HUES48 (cell line): ENCODE results near the gene SULT1A1.
"Not testable (repeated sequence)": the region's sequence is repeated elsewhere in the genome, so short reads cannot be mapped to it uniquely, and the experiment has no call there.

Source experiments
- H3K27ac ChIP-seq: one replicate; pipeline ENCODE4 v1.7.0; 2013; ENCODE audit warnings: low read depth, low read length, inconsistent platforms
- H3K27me3 ChIP-seq: 2 replicates; pipeline ENCODE4 v1.6.1; 2013; ENCODE audit warnings: mild to moderate bottlenecking, low read length; ENCODE audit not compliant: control insufficient read depth, insufficient read depth
- H3K36me3 ChIP-seq: 2 replicates; pipeline ENCODE4 v1.6.1; 2013; ENCODE audit warnings: low read length; ENCODE audit not compliant: control insufficient read depth, insufficient read depth
- H3K4me1 ChIP-seq: 2 replicates; pipeline ENCODE4 v1.6.1; 2013; ENCODE audit warnings: mild to moderate bottlenecking, low read length; ENCODE audit not compliant: control insufficient read depth, insufficient read depth
- H3K4me3 ChIP-seq: 2 replicates; pipeline ENCODE4 v1.5.1; 2013; ENCODE audit warnings: mild to moderate bottlenecking, low read depth, low read length
- H3K9ac ChIP-seq: 2 replicates; pipeline ENCODE4 v1.6.1; 2013; ENCODE audit warnings: mild to moderate bottlenecking, low read depth, low read length, moderate library complexity
- H3K9me3 ChIP-seq: 2 replicates; pipeline ENCODE4 v1.6.1; 2013; ENCODE audit warnings: low read length; ENCODE audit not compliant: control insufficient read depth, insufficient read depth

SULT1A1 gene

DNA sequence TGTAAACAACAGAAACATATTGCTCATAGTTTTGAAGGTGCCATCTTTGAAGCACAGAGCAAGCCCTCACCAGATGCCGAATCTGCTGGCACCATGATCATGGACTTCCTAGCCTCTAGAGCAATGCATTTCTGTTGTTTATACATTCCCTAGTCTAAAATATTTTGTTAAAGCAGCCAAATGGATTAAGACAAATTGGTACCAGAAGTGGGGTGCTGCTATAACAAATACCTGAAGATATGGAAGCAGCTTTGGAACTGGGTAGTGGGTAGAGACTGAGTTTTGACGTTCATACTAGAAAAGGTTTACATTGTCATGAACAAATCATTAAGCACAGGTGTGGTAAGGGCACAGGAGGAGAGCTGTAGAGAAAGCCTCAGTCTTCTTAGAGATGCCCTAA, 42.6 kb downstream of the SULT1A1 start:
- Histone ChIP-seq H3K36me3 (no peaks in the 10 kb centered on the region), H3K9ac (no peak overlapping the region), H3K27me3 (no peaks in the 10 kb centered on the region)

DNA sequence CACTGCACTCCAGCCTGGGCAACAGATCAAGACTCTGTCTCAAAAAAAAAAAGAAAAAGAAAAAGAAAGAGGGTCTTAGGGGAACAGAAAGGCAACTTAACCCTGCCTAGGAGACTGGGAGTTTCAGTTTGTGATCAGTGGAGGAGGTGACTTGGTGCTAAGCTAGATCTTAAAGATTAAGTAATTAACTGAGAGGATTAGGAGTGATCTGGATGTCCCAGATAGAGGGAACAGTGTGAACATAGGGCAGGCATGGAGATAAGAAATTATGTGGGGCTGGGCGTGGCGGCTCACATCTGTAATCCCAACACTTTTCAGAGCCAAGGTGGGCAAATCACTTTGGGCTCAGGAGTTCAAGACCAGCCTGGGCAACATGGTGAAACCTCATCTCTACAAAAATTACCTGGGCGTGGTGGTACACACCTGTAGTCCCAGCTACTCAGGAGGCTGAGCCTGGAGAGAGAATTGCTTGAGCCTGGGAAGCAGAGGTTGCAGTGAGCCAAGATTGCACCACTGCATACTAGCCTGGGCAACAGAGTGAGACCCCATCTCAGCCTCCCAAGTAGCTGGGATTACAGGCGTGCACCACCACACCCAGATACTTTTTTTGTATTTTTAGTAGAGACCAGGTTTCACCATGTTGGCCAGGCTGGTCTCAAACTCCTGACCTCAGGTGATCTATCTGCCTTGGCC, 43.5 kb downstream of the SULT1A1 start:
- H3K27me3 ChIP-seq, H3K4me1 ChIP-seq, H3K9ac ChIP-seq, H3K4me3 ChIP-seq, H3K36me3 ChIP-seq, H3K27ac ChIP-seq, H3K9me3 ChIP-seq: not testable (repeated sequence)

More for the DNA sequence above, 42.6 kb downstream of the SULT1A1 start:
- Histone ChIP-seq H3K27ac (no peak overlapping the region), H3K4me3 (no peak overlapping the region), H3K9me3 (peaks cover 9% of the 10 kb centered on the region), H3K4me1 (no peaks in the 10 kb centered on the region)

DNA sequence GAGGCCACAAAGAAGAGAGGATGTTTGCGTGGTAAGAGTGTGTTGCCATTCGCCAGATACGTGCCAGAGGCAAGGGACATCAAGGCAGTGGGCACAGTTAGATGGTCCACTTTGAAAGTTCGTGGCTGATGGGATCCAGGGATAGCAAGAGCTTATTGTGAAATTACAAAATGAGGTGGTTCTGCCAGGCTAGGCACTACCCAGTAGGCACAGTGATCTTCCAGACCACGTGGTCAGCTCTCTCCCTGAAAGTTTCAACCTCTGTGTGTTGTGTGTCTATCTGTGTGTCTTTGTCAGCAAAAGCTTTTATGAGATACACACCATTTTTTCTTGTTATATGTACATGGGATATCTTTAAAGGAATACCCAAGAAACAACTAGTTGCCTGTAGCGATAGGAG, 46.6 kb downstream of the SULT1A1 start:
- H3K9ac ChIP-seq = no peak overlapping the region
- H3K36me3 ChIP-seq = peaks cover 5% of the 10 kb centered on the region; the same call in 1 of the 2 replicates
- H3K9me3 ChIP-seq = peaks cover 9% of the 10 kb centered on the region
- H3K27me3 ChIP-seq = no peaks in the 10 kb centered on the region
- no peaks in the 10 kb centered on the region for H3K4me1 ChIP-seq
- H3K27ac ChIP-seq = no peak overlapping the region
- H3K4me3 ChIP-seq = no peak overlapping the region

DNA sequence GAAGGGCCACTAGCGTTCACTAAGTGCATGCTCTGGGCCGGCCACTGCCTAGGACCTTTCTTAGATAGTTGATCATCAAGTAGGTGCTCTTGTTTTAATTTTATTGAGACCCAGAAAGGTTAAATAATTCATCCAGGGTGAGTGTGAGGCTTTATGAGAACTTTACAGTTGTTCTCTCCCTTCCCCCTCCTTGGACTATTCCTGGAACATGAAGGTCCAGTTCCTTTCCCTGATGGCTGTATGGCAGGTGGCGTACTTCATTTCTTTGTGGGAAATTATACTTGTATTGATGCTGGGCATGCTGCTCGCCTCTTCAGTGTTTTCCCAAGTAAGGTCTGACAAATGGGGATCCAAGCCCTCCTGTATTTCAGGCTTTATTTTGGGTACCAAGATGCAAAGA, 47.6 kb downstream of the SULT1A1 start:
- H3K9me3 ChIP-seq = peaks cover 3% of the 10 kb centered on the region
- H3K4me1 ChIP-seq = no peaks in the 10 kb centered on the region
- H3K36me3 ChIP-seq = peaks cover 5% of the 10 kb centered on the region; the same call in 1 of the 2 replicates
- no peak overlapping the region for H3K27ac ChIP-seq
- H3K27me3 ChIP-seq = no peaks in the 10 kb centered on the region
- no peak overlapping the region for H3K4me3 ChIP-seq
- H3K9ac ChIP-seq = no peak overlapping the region

DNA sequence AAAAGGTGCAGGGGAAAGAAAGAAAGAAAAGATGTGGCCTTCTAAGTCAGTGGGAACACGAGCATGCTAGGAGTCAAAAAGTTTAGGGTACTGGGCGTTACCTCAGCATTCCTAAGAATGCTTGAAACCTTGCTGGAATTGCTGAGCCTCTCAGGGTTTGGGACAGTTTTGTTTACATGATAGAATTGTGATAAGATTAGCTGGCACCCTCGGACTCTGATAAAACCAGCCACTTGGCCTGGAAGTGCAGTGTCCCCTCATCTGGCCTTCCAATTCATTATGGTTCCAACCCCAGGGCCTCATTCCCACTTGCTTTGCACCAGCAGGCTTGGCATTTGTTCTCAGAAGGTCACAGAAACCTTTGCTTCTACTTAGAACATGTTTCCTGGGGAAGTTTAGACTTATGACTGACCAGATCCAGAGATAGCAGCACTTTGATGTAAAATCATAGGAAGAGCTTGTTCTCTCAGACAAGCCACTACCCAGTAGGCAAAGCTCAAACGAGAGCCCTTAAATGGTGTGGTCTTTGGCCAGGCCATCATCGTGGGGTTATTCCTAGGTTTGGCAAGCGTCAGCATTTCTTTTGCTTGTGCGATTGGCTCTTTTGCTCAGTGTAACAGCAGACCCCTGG, 48.2 kb downstream of the SULT1A1 start:
- Histone ChIP-seq H3K9me3 (no peaks in the 10 kb centered on the region), H3K4me3 (no peak overlapping the region), H3K36me3 (peaks cover 5% of the 10 kb centered on the region; the same call in 1 of the 2 replicates), H3K9ac (no peak overlapping the region), H3K4me1 (no peaks in the 10 kb centered on the region), H3K27ac (no peak overlapping the region), H3K27me3 (no peaks in the 10 kb centered on the region)

DNA sequence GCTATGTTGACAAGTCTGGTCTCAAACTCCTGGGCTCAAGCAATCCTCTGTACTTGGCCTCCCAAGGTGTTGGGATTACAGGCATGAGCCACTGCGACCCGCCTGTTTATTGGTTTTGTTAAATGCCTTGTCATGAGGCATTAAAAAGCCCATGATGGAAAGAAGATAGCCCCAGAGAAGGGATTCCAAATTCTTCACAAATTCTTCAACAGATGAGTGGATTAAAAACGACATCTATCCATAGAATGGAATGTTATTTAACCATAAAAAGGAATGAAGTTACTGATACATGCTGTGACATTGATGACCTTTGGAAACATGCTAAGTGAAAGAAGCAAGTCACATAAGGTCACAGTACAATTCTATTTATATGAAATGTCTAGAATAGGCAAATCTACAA, 51.4 kb downstream of the SULT1A1 start:
- Histone ChIP-seq H3K27me3 (no peaks in the 10 kb centered on the region), H3K27ac (no peak overlapping the region), H3K9me3 (no peaks in the 10 kb centered on the region), H3K4me1 (no peaks in the 10 kb centered on the region), H3K9ac (no peak overlapping the region), H3K4me3 (no peak overlapping the region), H3K36me3 (peaks cover 5% of the 10 kb centered on the region; the same call in 1 of the 2 replicates)

DNA sequence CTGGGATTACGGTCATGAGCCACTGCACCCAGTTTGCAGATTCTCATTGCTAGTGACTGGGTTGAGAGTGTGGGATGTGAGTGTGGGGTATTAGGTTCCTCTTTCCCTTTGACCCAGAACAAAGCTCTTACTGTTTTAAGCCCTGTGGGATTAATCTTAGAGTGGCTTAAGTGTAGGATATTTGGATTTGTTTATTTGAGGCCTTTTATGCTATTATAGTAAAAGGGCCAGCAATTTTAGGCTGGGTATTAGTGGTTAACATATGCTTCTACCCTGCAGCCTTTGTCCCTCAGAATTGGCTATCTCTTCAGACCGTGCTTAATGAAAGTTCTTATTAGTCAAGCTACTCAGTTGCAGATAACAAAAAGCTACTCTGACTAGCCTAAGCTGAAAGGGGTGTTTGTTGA, 52.9 kb downstream of the SULT1A1 start:
- Histone ChIP-seq H3K9me3 (no peaks in the 10 kb centered on the region), H3K27me3 (no peaks in the 10 kb centered on the region), H3K4me3 (no peak overlapping the region), H3K27ac (no peak overlapping the region), H3K4me1 (no peaks in the 10 kb centered on the region), H3K9ac (no peak overlapping the region), H3K36me3 (peaks cover 5% of the 10 kb centered on the region; the same call in 1 of the 2 replicates)

DNA sequence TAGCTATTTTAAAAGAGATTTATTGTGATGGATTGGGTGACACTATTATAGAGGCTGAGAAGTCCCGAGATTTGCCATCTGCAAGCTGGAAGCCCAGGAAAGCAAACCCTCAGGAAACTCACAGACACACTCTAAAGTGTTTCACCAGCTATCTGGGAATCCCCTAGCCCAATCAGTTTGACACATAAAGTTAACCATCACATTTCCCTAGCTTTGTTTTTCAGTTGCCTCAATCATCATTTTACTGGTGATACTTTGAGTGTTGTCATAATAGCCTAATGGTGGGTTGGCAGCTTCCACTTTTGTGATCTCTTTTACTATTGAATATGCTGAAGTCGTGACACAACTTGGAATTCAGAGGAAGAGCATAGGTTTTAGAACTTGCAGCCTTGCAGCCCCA, 54.3 kb downstream of the SULT1A1 start:
- no peak overlapping the region for H3K4me3 ChIP-seq
- no peak overlapping the region for H3K27ac ChIP-seq
- no peaks in the 10 kb centered on the region for H3K4me1 ChIP-seq
- no peaks in the 10 kb centered on the region for H3K27me3 ChIP-seq
- peaks cover 5% of the 10 kb centered on the region; the same call in 1 of the 2 replicates for H3K36me3 ChIP-seq
- H3K9me3 ChIP-seq = no peaks in the 10 kb centered on the region
- H3K9ac ChIP-seq = no peak overlapping the region
